ENCODE measurements around the gene ITGA7. TPM values are rescaled to one million over a fixed set of nuclear protein-coding genes. Genes with fewer than 3 reads are reported as not detected.

The ITGA7 gene
- total and polyA plus RNA-seq, 8 donors = 10.3 to 62.4 (median 20.7) TPM

DNA sequence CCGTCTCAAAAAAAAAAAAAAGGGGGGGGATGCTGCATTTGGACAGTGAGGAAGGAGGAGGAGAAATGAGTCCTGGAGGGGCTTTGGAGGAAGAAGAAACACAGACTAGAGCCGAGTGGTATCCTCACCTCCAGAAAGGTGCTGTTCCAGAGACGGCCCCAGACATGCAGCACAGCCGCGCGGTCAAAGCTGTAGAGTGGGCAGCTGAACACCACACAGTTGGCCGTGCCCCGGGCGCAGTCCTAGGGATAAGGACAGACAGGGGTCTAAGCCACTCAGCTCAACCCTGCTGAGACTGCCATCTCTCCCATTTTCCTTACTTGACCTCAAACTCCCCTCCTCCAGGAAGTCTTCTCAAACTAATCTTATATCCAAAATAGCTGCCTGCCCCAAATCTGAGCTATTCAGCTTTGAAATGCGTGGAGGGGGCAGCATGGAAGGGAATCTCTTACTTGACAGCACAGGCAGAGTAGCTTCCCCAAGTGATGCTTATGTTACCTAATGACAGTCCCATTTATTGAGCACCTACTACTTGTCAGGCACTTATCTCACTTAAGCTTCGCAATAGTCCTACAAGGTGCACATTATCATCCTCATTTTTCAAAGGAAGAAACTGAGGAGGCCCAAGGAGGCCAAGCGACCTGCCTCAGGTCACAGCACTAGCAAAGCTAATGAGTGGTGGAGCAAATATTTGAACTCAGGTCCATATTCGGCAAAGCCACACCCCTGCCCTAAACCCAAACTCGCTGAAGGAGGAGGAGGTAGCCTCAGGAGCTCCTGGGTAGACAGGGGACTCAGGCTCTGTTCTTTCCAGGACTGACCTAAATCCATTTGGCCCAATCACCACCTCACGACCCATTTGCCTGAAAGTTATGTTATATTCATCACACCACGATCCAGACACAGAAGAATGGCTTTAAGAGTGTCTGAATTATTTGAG, 18.7 kb downstream of the ITGA7 start:
- ATAC-seq = no peak
- Histone ChIP-seq H3K27ac (no peak overlapping the region), H3K4me3 (no peak overlapping the region), H3K4me1 (no peaks in the 10 kb centered on the region), H3K36me3 (peaks cover 0 to 1% of the 10 kb centered on the region in 2 donors), H3K9me3 (no peaks in the 10 kb centered on the region), H3K27me3 (no peaks in the 10 kb centered on the region)
- intact Hi-C loops (cut with DNase I) = no loop called here
- DNase-seq = peak in 1 of 4 donors; percentile 13
- TF ChIP-seq, protein P1, sequence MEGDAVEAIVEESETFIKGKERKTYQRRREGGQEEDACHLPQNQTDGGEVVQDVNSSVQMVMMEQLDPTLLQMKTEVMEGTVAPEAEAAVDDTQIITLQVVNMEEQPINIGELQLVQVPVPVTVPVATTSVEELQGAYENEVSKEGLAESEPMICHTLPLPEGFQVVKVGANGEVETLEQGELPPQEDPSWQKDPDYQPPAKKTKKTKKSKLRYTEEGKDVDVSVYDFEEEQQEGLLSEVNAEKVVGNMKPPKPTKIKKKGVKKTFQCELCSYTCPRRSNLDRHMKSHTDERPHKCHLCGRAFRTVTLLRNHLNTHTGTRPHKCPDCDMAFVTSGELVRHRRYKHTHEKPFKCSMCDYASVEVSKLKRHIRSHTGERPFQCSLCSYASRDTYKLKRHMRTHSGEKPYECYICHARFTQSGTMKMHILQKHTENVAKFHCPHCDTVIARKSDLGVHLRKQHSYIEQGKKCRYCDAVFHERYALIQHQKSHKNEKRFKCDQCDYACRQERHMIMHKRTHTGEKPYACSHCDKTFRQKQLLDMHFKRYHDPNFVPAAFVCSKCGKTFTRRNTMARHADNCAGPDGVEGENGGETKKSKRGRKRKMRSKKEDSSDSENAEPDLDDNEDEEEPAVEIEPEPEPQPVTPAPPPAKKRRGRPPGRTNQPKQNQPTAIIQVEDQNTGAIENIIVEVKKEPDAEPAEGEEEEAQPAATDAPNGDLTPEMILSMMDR (IDR thresholded peaks at IDR 0.05) = no peak

DNA sequence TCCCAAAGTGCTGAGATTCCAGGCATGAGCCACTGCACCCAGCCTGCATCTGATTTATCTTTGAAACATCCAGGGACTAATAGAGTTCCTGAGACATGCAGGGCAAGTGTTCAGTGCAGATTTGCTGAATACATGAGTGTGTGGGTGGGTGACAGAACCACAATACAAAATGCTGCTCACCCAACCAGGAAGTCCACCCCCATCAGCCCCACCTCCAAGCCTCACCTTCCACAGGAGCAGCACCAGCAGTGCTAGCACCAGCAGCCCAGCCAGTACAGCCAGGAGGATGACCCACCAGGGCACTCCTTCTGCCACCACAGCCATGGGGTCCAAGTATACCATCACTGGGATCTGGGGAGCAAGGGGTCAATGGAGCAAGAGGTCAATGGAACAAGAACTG, 20.0 kb downstream of the ITGA7 start:
- no peak for ATAC-seq
- DNase-seq = no peak
- intact Hi-C loops (cut with DNase I) = no loop called here
- H3K4me1 ChIP-seq = no peaks in the 10 kb centered on the region
- H3K4me3 ChIP-seq = no peak overlapping the region
- no peak overlapping the region for H3K27ac ChIP-seq
- H3K9me3 ChIP-seq = no peaks in the 10 kb centered on the region
- TF ChIP-seq, protein P1 (IDR thresholded peaks at IDR 0.05) = no peak
- no peaks in the 10 kb centered on the region for H3K36me3 ChIP-seq
- no peaks in the 10 kb centered on the region for H3K27me3 ChIP-seq

DNA sequence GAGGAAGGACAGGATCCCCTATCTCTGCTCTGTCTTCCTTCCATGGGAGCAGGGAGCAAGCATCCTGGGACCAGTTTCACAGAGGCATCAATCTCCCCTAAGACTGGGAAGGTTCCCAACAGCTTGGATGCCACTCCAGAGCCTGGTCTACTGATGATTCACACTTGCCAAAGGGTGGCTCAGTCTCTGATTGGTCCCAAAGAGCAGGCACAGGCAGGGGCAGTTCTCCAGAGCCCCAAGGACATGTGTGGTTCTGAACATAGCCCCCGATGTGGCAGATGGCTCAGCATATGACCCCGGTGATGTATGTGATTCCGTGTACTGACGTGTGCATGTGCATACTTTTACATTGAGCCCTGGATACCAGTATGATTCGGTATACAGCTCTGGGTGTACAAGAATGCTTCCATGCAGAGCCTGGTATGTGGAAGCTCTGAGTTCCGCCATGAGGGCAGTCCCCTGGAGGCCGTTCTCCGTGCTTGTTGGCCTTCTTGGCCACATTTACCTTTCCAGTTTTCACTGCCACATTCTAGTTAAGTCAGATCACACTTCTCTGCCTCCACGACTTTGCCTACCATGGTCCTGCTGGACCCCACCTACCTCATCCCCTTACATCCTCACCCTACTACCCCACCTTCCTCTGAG, 21.2 kb downstream of the ITGA7 start:
- Histone ChIP-seq H3K9me3 (no peaks in the 10 kb centered on the region), H3K27ac (no peak overlapping the region), H3K4me3 (no peak overlapping the region), H3K27me3 (peaks cover 0 to 8% of the 10 kb centered on the region in 2 donors), H3K36me3 (no peaks in the 10 kb centered on the region), H3K4me1 (peaks cover 0 to 11% of the 10 kb centered on the region in 2 donors)
- intact Hi-C loops (cut with DNase I) = no loop called here
- ATAC-seq (no peak), DNase-seq (no peak)
- TF ChIP-seq, protein P1 (IDR thresholded peaks at IDR 0.05) = no peak

DNA sequence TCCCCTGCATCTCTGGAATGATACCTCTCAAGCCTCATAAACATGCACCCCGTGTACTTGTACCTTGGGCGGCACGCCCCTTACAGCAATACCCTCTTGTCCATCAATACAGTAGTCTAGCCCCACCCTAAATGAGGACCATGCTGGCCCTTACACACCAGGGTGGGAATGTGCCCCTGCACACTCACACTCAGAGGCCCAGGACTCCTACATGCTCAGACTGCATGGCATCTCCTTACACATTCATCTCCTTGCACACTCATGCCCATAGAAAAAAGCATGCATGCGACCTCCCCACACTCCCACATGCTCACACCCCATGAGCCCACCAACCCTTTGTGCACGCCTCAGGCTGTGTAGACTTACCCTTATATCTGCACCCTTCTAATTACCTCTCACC, 22.0 kb downstream of the ITGA7 start:
- TF ChIP-seq, protein P1 (IDR thresholded peaks at IDR 0.05) = no peak
- DNase-seq = no peak
- Histone ChIP-seq H3K36me3 (no peaks in the 10 kb centered on the region), H3K27me3 (peaks cover 0 to 11% of the 10 kb centered on the region in 2 donors), H3K4me3 (no peak overlapping the region), H3K27ac (no peak overlapping the region), H3K4me1 (peaks cover 0 to 20% of the 10 kb centered on the region in 2 donors), H3K9me3 (no peaks in the 10 kb centered on the region)
- ATAC-seq = no peak
- intact Hi-C loops (cut with DNase I) = no loop called here

DNA sequence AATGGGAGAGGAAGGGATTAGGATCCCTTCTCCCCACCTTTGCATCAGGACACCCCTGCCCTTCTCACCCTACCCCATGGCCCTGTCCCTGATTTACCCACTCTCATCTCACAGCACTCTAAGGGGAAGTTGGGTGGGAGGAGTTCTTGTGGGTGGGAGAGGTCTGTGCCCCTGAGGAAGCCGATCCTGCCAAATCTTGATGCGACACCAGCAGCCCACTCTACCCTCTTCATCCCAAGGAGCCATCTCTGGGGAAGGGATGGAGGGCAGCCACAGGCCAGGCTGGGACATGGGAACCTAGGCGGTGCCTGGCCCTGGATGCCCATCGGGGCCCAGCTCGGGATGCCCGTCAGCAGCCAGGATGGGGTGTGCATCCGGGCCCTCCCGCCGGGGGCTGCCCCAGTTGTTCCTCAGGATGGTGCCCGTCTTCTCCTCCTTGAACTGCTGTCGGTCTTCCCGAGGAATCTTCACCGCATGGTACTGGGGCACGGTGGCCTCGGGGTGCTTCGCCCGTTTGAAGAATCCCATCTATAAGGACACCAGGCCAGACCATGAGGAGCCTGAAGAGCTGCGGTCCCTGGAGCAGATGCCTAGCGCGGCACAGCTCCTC, 22.8 kb downstream of the ITGA7 start:
- no peak overlapping the region for H3K4me3 ChIP-seq
- H3K36me3 ChIP-seq = no peaks in the 10 kb centered on the region
- TF ChIP-seq, protein P1 (IDR thresholded peaks at IDR 0.05) = no peak
- DNase-seq (no peak), ATAC-seq (no peak)
- intact Hi-C loops (cut with DNase I) = no loop called here
- H3K27me3 ChIP-seq = peaks cover 0 to 11% of the 10 kb centered on the region in 2 donors
- peaks cover 0 to 21% of the 10 kb centered on the region in 2 donors for H3K4me1 ChIP-seq
- H3K27ac ChIP-seq = no peak overlapping the region
- H3K9me3 ChIP-seq = no peaks in the 10 kb centered on the region
